NCI-H1417 (cell line): Measurements from ENCODE around the gene USP49.

Source experiments
- DNase-seq, 3 experiments: peaks; one replicate each; lab custom pipeline; 2025; lab: John Stamatoyannopoulos, UW

USP49 gene

DNA sequence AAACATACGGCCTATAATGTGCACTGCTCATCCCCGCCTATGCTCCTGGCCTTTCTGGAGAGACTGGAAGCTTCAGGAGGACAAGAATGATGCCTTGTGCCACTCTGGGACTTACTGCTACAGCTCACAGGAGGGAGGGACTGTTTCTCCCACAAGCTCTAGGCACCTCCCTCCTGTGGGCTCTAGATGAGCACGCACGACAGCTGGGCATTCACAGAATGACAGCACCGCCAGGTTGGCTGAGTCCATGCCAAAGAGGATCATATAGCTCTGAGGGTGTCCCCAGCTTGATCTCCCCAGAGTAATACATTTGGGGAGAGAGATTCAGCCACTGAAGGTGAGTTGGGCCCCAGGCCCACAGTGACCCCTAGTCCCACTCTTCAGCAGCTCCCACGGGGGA lies 137.9 kb downstream of the USP49 start:
- no peak for DNase-seq

DNA sequence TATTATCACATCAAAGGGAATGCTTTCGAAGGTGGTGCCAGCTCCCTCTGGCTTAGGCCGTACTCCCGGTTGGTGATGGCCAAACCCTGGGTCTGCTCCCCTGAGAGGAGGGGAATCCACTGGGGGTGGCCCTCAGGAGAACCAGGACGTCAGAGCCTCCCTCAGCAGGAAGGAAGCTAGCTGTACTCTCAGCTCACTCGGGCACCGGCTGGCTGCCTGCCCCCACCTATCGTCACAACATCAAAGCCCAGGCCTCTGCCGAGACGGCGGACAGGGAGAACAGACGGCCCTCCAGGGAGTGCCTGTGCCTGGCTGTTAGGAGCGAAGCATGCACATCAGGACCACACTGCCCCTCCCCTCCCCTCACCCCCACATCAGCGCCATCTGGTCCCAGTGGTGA lies 138.8 kb downstream of the USP49 start:
- no peak for DNase-seq

DNA sequence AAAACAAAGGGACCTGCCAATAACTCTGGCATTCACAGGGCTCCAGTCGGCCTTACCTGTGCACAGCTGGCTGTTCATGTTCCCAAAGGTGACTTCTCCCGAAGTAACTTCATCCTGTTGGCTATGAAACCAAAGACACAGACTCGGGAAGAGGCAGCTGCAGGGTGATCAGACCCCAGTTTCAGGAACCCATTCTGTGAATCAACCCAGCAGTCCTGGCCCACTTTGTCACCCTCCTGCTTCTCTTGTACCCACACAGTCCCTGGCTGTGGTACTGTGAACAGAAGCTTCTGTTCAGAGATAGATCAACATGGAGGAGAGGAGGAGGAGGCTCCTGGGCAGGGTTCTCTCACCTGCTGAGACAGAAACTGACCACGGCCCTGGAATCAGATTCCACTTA lies 139.3 kb downstream of the USP49 start:
- DNase-seq, result no peak

DNA sequence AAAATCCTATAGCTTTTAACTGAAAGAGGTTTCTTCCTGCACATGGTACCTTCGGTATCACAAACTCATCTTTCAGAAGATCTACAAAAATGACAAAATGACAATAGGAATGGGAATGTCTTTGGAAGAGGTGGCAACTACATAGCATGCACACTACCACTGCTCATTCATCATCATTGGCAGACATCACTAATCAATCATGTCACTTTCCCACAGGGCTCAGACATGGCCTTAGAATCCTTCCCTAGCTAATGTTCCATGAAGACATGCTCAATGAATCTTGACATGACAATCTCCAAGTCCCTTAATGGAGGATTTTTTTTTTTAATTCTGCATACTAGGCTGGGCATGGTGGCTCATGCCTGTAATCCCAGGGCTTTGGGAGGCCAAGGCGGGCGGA lies 144.8 kb downstream of the USP49 start:
- DNase-seq, result no peak

DNA sequence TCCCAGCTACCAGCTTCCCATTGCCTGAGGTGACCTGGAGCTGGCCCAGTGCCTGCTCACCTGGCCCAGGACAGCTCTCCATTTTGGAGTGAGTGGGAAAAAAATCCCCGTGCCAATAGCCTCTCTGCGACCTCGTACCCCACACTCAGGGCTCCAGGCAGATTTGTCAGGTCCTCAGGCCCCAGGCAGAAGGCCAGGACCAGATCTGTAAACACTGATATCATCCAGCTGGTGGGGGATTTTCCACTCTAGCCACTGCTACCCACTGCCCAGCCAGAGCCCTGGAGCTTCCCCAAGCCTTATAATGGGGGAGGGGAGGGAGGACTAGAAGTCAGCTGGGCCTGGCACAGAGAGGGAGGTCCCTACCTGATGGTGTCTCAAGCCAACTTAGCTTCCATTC lies 146.6 kb downstream of the USP49 start:
- DNase-seq, result no peak

DNA sequence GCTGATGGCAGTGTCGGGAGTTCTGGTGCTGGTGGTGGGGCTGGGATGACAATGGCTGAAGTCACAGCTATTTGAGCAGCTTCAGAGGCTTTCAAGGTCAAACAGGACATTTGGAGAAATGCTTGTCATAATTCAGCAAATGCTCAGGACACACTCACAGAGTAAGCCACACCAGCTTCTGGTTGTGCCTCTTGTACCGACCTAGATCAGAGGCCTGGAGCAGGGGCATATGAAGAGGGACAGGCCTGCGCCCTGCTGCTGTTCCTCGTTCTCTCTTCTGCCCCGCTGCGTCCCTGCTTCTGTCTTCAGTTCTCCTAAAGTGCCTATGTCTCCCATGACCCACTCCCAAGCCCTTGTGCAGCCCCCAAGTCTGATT lies 147.1 kb downstream of the USP49 start:
- no peak for DNase-seq

DNA sequence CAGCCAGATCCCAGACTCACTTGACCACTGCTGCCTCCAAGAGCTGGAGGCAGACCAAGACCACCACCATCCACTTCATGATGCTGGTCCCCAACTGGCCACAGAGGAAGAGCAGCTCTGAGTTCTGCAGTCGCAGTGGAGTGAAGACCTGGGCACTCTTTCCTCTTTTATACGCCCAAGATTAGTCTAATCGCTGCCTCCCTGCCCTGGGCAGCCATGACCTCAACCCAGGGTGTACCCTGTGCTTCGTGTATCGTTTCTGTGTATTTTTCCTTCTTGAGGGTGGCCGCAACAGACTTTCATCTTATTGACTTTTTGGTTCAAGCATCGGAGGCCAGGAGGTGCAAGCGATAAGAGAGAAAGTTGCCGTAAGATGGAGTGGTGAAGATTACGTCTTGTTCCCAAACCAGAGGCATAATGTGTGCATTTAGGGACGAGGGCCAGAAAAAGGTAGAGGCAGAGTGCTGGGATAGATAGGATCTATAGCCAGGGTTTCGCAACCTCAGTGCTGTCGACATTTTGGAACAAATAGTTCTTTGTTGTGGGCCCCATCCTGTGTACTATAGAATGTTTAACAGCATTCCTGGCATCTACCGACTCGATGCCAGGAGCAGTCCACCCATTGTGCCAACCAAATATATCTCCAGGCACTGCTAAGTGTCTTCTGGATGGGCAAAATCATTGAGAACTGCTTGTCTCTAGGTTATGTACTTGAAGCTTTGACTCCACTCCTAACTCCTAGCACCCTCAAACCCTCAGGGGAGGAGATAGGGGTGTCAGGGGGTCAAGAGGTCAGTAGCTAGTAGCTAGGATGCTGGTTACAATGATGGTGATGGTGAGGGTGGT lies 147.7 kb downstream of the USP49 start, which contains the start of gene PGC:
TSS of gene PGC (minus strand) at position 142 of the 846 bp plus-strand sequence. CDS start at position 79, 63 bp downstream.
- no peak for DNase-seq

DNA sequence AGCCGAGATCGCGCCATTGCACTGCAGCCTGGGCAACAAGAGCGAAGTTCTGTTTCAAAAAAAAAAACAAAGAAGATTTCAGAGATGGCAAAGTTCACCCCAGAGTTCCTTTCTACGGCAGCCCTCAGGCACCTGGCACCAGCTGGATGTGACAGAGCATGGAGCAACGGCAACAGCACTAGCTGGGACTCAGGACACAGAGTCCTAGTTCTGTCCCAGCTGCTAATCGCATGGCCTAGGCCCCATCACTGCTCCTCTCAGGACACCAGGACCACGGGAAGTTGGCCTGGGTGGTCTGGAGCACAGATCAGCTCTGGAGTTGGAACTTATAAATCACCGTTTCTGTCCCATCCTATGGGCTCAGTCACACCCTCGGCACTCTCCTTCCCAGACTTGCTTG lies 149.1 kb downstream of the USP49 start:
- DNase-seq, result no peak

DNA sequence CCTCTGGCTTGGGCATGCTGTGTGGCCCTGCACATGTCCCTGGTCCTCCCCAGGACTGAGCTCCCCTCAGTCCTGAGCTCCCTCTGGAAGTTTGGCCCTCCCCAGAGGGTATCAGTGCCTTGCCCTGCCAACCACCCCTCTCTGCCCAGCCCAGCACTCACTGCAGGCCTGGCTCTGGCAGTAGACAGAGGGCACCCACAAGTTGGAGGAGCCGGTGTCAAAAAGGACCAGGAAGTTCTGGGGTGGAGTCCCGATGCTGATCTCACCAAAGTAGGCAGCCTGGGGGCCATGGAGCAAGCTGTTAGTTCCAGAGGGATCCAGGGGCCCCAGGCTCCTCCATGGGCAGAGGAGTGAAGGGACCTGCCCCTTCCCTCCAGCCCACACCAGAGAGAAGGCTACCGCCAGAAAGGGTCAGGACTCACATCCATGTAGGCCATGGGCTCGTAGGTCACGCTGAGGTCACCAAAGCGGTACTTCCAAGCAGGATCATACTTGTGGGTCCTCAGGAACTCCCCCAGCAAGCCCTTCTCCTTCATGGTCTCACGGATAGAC lies 150.9 kb downstream of the USP49 start:
- no peak for DNase-seq

DNA sequence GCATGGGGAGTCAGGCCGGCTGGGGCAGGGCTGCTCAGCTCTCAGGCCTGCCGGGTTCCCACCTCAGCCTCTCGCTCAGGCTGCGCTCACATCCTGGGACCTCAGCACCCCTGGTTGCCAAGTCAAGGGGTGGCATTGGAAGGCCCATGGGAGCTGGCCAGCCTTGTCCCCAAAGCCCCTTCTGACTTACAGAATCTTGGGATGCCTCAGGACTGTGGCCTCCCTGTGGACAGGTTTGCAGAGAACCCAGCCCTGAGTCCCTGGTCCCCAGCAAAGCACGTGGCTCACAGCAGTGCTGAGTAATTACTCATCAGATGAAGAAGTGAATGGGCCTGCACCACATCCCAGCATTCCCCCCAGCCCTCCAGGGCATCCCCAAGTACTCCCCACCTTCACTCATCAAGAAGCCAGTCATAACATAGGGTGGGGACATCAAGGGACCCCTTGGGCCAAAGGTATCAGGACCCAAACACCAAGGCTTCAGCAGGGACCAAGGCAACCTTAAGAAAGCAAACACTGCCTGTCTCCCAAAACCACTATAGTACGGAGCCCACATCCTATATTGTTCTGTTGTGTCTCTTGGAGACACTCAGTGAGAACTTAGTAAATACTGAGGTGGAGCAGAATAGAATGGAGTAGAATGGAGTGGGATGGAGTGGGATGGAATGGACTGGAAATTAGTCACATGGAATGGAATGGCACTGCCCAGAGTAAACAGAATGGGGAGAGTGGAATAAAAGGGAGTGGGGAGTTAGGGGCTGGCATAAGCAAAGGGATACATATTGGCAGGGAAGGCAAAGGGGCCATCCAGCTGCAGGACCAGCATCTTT lies 151.6 kb downstream of the USP49 start:
- no peak for DNase-seq

DNA sequence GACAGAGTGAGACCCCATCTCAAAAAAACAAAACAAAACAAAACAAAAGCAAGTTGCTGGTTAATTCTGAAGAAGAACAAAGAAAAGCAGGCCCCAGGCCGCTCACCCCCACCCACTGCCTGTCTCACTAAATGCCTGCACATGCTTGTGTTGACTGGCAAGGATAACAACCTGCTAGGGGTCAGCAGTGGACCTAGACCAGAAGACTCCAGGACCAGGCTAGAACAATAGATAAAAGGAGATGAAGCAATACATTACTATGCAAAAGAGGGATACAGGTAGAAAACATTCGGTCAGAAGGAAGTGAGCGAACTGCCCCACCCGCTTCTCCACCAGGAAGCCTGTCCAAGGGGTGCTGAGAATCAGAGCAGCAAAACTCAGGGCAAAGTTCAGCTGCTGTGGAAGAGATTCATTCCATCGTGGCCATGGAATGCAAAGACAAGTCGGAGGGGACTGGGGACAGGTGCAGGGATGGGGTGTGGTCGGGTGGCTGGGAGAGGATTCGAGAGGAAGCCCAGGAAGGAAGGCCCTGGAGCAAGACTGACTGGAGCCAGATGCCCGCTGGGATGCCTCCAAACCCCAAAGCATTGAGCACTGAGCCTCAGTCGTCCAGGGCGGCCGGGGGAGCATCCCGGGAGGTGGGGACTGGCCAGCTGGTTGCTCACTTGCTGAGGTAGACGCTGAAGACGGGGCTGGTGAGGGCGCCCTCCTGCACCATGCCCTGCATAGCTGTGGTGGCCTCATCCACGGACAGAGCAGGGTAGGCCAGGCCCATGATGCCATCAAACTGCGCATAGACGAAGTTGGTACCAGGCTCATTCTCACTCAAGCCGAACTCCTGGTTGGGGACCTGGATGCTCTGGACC lies 153.3 kb downstream of the USP49 start:
- no peak for DNase-seq

DNA sequence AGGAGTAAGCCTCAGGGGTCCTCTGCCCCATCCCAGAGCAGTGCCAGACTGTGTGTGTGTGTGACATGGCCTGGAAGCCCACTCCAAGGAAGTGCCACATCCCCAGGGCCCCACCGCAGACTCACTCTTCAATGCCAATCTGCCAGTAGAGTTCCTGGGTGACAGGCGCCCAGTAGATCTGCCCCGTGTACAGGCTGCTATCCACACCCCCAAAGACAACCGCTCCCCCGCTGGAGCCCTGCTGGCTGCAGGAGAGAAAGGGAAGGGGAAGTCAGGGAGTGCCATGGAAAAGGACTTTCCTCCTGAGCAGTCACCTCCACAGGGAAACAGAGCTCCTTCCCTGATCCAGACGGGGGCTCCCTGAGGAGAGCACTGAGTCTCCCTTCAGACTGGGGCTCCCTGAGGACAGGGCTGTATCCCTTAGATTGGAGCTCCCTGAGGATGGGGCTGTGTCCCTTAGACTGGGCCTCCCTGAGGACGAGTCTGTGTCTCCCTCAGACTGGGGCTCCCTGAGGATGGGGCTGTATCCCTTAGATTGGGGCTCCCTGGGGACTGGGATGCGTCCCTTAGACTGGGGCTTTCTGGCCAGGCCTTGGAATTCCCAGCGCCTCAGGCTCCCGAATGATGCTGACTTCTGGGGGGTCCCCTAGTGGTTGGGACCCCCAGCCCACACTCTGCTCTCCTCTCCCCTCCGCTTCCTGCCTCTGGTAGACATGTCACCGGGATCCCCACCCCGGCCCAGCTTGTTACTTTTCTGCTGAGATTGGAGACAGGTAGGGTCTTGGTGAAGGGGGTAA lies 154.6 kb downstream of the USP49 start:
- no peak for DNase-seq
